K562 (cell line): ENCODE measurements around the gene APOO. TPM values are rescaled to one million over a fixed set of nuclear protein-coding genes. Genes with fewer than 3 reads are reported as not detected.
A peak's percentile ranks its signal among the peaks of the same experiment; 100 is the strongest.

ENCODE experiments used
- ADNP ChIP-seq: fragments of 200-800 bp; sonication (Bioruptor generic); IDR thresholded peaks from 2 replicates; pipeline ENCODE4 v1.6.1; 2016; ENCODE audit warnings: missing genetic modification characterization, missing compliant biosample characterization
- BRCA1 ChIP-seq, 2 experiments: fragments of 450-650 bp in 1 of 2; sonication (generic) in 1 of 2; formaldehyde crosslinking in 1 of 2; IDR thresholded peaks; 2 replicates each; pipeline versions ENCODE4 v1.5.0 to v1.6.1; 2017 to 2020; ENCODE audit warnings: mild to moderate bottlenecking in 1 of 2, missing genetic modification reagents in 1 of 2
- CTBP1 ChIP-seq: fragments of 450-650 bp; IDR thresholded peaks from 2 replicates; pipeline ENCODE4 v1.6.1; 2016; ENCODE audit warnings: borderline replicate concordance
- KDM4B ChIP-seq, 2 experiments: fragments of 450-650 bp in 1 of 2; sonication (generic) in 1 of 2; IDR thresholded peaks; 2 replicates each; pipeline ENCODE4 v1.6.1; 2016 to 2017; ENCODE audit warnings: borderline replicate concordance in 2 of 2, antibody characterized with exemption in 1 of 2, low read depth in 1 of 2, mild to moderate bottlenecking in 1 of 2
- MAFG ChIP-seq: fragments of 450-650 bp; conservative IDR thresholded peaks from 2 replicates; pipeline ENCODE4 v1.6.1; 2016; ENCODE audit warnings: missing genetic modification characterization, missing compliant biosample characterization
- MEF2A ChIP-seq: IDR thresholded peaks from 2 replicates; pipeline ENCODE4 v1.6.1; 2011; ENCODE audit warnings: low read depth, mild to moderate bottlenecking, low read length, moderate library complexity; ENCODE audit not compliant: control insufficient read depth
- MXI1 ChIP-seq: IDR thresholded peaks from 2 replicates; pipeline ENCODE4 v1.6.1; 2011; ENCODE audit warnings: low read depth, mild to moderate bottlenecking, improper control_type of control experiment, low read length
- NONO ChIP-seq, 2 experiments: fragments of 200-400 bp in 1 of 2; fragments of 450-650 bp in 1 of 2; formaldehyde crosslinking in 1 of 2; IDR thresholded peaks; 2 replicates each; pipeline ENCODE4 v1.6.1; 2017; ENCODE audit warnings: low read depth in 2 of 2, mild to moderate bottlenecking in 2 of 2, moderate library complexity in 2 of 2, low read length in 1 of 2
- NUFIP1 ChIP-seq: fragments of 450-650 bp; IDR thresholded peaks from 2 replicates; pipeline ENCODE4 v1.6.1; 2018; ENCODE audit not compliant: partially characterized antibody
- SMARCE1 ChIP-seq: fragments of 450-650 bp; IDR thresholded peaks from 2 replicates; pipeline ENCODE4 v1.7.1; 2016; ENCODE audit warnings: mild to moderate bottlenecking
- SOX6 ChIP-seq: fragments of 450-650 bp; IDR thresholded peaks from 2 replicates; pipeline ENCODE4 v1.6.1; 2014; ENCODE audit warnings: mild to moderate bottlenecking
- SRF ChIP-seq, 2 experiments: fragments of 250-450, 450-650 bp in 1 of 2; sonication (Bioruptor Pico) in 1 of 2; sonication (generic) in 1 of 2; formaldehyde crosslinking; IDR thresholded peaks; 2 replicates each; pipeline versions ENCODE4 v1.5.0 to v1.5.1; 2020 to 2022; ENCODE audit warnings: mild to moderate bottlenecking in 1 of 2, missing genetic modification reagents in 1 of 2
- YBX1 ChIP-seq: fragments of 450-650 bp; IDR thresholded peaks from 2 replicates; pipeline ENCODE4 v1.7.1; 2016; ENCODE audit warnings: mild to moderate bottlenecking
- ZNF232 ChIP-seq: sonication (generic); formaldehyde crosslinking; IDR thresholded peaks from 2 replicates; pipeline ENCODE4 v1.8.0; 2022; ENCODE audit warnings: mild to moderate bottlenecking, missing genetic modification reagents
- ZNF589 ChIP-seq: fragments of 200-800 bp; sonication (Bioruptor generic); IDR thresholded peaks from 2 replicates; pipeline ENCODE4 v1.6.1; 2016; ENCODE audit warnings: low read depth, missing genetic modification characterization, missing compliant biosample characterization
- ZNF717 ChIP-seq: fragments of 250-450 bp; sonication (Bioruptor Pico); IDR thresholded peaks from 2 replicates; pipeline ENCODE4 v1.5.0; 2021
- polyA plus RNA-seq, 8 experiments: library from polyadenylated mRNA; depleted of rRNA in 4 of 8; stranded (reverse) in 5 of 8; unstranded in 3 of 8; fragments of >200 nt; fragmentation: Nextera tagmentation in 2 of 8; fragmentation: Illumina TruSeq in 1 of 8; extraction: Ambion mirVana in 2 of 8; extraction: Trizol in 1 of 8; gene quantifications; 2 replicates each; pipeline versions ENCODE4 v1.2.1 to v1.2.3, GENCODE V29; 2011 to 2014; ENCODE audit warnings: inconsistent platforms in 1 of 8, missing spikeins in 1 of 8
- total RNA-seq, 7 experiments: library from RNA; depleted of rRNA in 6 of 7; stranded (reverse); fragments of >200 nt in 6 of 7; fragmentation: Illumina TruSeq in 2 of 7; extraction: Trizol in 2 of 7; gene quantifications; 2 replicates each; pipeline versions ENCODE4 v1.2.1 to v1.2.3, GENCODE V29; 2011 to 2021; ENCODE audit warnings: low replicate concordance in 1 of 7
- TF ChIP-seq, protein P1 (sequence below): sonication (generic); formaldehyde crosslinking; IDR thresholded peaks from 2 replicates; pipeline ENCODE4 v1.8.0; 2022; ENCODE audit warnings: missing genetic modification reagents, mild to moderate bottlenecking, moderate library complexity, borderline replicate concordance
- TF ChIP-seq, protein P2 (sequence below), 2 experiments: fragments of 450-650 bp; conservative IDR thresholded peaks; 2 replicates each; pipeline ENCODE4 v1.6.1; 2017; ENCODE audit warnings: mild to moderate bottlenecking in 2 of 2, moderate library complexity in 2 of 2
- TF ChIP-seq, protein P3 (sequence below): sonication (generic); formaldehyde crosslinking; IDR thresholded peaks from 2 replicates; pipeline ENCODE4 v1.8.0; 2022; ENCODE audit warnings: mild to moderate bottlenecking, missing genetic modification reagents, borderline replicate concordance
- TF ChIP-seq, protein P4 (sequence below), 3 experiments: fragments of 200-800 bp in 1 of 3; fragments of 250-450 bp in 1 of 3; fragments of 450-650 bp in 1 of 3; sonication (Bioruptor Pico) in 1 of 3; sonication (Bioruptor generic) in 1 of 3; formaldehyde crosslinking in 1 of 3; IDR thresholded peaks; 2 replicates each; pipeline versions ENCODE4 v1.6.1 to v1.8.0; 2016 to 2022; ENCODE audit warnings: mild to moderate bottlenecking in 2 of 3, missing genetic modification characterization in 2 of 3, missing compliant biosample characterization in 1 of 3, moderate library complexity in 1 of 3

The APOO gene
- total and polyA plus RNA-seq, 9 of the 15 experiments (the other 6 are each of a cell fraction or from before 2014, with no cell fraction given) = 37.3 to 76.4 (median 60.8) TPM

DNA sequence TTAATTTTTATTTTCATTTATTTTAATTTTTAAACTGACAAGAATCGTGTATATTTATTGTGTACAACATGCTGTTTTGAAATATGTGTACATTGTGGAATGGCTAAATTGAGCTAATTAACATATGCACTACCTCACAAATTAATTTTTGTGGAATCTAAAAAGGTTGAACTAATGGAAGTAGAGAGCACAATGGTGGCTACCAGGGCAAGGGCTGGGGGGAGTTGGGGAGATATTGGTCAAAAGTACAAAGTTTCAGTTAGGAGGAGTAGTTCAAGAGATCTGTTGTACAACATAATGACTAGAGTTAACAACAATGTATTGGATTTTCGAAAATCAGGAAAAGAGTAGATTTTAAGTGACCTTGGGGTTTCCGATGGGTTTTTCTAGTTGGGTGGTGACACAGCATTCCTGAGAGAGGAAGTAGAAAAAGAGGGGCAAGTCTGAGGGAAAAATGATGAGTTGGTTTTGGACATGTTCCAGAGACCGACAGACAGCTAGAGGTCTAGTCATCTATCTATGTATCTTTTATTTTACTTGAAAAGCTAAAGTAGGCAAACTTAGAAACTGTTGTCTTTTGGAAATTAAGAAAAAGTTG is 23.2 kb downstream of the APOO start (continued):
- TF ChIP-seq ZNF232 (CRISPR knock-in tag) (no peak), ZNF589 (CRISPR knock-in tag) (no peak; the same call in 1 of the 2 replicates), KDM4B (IDR thresholded peaks at IDR 0.05; ENCODE audit: borderline replicate concordance in 2 of 2, low read depth in 1 of 2) (no peak), ZNF717 (CRISPR knock-in tag) (no peak), ADNP (no peak), MXI1 (no peak), SRF (CRISPR knock-in tag; IDR thresholded peaks at IDR 0.05) (no peak), SMARCE1 (peak; percentile 52), YBX1 (no peak), NONO (IDR thresholded peaks at IDR 0.05; ENCODE audit: low read depth in 2 of 2, low read length in 1 of 2) (no peak), CTBP1 (peak; percentile 43), MAFG (tag) (peak; percentile 94), BRCA1 (IDR thresholded peaks at IDR 0.05) (no peak), BRCA1 (CRISPR knock-in tag; IDR thresholded peaks at IDR 0.05) (no peak), SOX6 (no peak), MEF2A (no peak), NUFIP1 (no peak)
- TF ChIP-seq, protein P1, sequence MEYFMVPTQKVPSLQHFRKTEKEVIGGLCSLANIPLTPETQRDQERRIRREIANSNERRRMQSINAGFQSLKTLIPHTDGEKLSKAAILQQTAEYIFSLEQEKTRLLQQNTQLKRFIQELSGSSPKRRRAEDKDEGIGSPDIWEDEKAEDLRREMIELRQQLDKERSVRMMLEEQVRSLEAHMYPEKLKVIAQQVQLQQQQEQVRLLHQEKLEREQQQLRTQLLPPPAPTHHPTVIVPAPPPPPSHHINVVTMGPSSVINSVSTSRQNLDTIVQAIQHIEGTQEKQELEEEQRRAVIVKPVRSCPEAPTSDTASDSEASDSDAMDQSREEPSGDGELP (CRISPR knock-in tag) = no peak
- TF ChIP-seq, protein P2, sequence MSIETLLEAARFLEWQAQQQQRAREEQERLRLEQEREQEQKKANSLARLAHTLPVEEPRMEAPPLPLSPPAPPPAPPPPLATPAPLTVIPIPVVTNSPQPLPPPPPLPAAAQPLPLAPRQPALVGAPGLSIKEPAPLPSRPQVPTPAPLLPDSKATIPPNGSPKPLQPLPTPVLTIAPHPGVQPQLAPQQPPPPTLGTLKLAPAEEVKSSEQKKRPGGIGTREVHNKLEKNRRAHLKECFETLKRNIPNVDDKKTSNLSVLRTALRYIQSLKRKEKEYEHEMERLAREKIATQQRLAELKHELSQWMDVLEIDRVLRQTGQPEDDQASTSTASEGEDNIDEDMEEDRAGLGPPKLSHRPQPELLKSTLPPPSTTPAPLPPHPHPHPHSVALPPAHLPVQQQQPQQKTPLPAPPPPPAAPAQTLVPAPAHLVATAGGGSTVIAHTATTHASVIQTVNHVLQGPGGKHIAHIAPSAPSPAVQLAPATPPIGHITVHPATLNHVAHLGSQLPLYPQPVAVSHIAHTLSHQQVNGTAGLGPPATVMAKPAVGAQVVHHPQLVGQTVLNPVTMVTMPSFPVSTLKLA (conservative IDR thresholded peaks at IDR 0.05) = no peak
- TF ChIP-seq, protein P3, sequence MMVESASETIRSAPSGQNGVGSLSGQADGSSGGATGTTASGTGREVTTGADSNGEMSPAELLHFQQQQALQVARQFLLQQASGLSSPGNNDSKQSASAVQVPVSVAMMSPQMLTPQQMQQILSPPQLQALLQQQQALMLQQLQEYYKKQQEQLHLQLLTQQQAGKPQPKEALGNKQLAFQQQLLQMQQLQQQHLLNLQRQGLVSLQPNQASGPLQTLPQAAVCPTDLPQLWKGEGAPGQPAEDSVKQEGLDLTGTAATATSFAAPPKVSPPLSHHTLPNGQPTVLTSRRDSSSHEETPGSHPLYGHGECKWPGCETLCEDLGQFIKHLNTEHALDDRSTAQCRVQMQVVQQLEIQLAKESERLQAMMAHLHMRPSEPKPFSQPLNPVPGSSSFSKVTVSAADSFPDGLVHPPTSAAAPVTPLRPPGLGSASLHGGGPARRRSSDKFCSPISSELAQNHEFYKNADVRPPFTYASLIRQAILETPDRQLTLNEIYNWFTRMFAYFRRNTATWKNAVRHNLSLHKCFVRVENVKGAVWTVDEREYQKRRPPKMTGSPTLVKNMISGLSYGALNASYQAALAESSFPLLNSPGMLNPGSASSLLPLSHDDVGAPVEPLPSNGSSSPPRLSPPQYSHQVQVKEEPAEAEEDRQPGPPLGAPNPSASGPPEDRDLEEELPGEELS (CRISPR knock-in tag) = no peak
- TF ChIP-seq, protein P4, sequence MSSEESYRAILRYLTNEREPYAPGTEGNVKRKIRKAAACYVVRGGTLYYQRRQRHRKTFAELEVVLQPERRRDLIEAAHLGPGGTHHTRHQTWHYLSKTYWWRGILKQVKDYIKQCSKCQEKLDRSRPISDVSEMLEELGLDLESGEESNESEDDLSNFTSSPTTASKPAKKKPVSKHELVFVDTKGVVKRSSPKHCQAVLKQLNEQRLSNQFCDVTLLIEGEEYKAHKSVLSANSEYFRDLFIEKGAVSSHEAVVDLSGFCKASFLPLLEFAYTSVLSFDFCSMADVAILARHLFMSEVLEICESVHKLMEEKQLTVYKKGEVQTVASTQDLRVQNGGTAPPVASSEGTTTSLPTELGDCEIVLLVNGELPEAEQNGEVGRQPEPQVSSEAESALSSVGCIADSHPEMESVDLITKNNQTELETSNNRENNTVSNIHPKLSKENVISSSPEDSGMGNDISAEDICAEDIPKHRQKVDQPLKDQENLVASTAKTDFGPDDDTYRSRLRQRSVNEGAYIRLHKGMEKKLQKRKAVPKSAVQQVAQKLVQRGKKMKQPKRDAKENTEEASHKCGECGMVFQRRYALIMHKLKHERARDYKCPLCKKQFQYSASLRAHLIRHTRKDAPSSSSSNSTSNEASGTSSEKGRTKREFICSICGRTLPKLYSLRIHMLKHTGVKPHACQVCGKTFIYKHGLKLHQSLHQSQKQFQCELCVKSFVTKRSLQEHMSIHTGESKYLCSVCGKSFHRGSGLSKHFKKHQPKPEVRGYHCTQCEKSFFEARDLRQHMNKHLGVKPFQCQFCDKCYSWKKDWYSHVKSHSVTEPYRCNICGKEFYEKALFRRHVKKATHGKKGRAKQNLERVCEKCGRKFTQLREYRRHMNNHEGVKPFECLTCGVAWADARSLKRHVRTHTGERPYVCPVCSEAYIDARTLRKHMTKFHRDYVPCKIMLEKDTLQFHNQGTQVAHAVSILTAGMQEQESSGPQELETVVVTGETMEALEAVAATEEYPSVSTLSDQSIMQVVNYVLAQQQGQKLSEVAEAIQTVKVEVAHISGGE (CRISPR knock-in tag; IDR thresholded peaks at IDR 0.05) = peak in 1 of 3 experiments; percentile 49; a peak in 2 of 6 replicates
